H1 (cell line): ENCODE results near the gene TGFBI. TPM values are rescaled to one million over a fixed set of nuclear protein-coding genes. Genes with fewer than 3 reads are reported as not detected.

Experiments used
- CTCF ChIA-PET: fragments of 300-600 bp; sonication (Branson Sonifier 250); formaldehyde crosslinking; loops from one replicate; lab custom pipeline; 2021; ENCODE audit not compliant: partially characterized antibody; lab: Charles Lee
- POLR2A ChIA-PET: fragments of 300-600 bp; sonication (Branson Sonifier 250); formaldehyde crosslinking; loops from one replicate; lab custom pipeline; 2021; ENCODE audit warnings: inconsistent platforms; ENCODE audit not compliant: partially characterized antibody; lab: Charles Lee
- DNase-seq, 2 experiments: peaks; one replicate each; pipeline versions ENCODE4 v3.0.0 to v3.0.0-alpha.2; 2010 to 2022; ENCODE audit warnings: low spot score in 2 of 2, low read depth in 1 of 2, mixed read lengths in 1 of 2
- FAIRE-seq: peaks from 2 replicates; lab custom pipeline; 2011; peaks lifted over from hg19 to GRCh38; lab: Jason Lieb, UNC
- H2AFZ ChIP-seq: 2 replicates; pipeline ENCODE4 v1.8.1; 2012; ENCODE audit warnings: low read length, inconsistent platforms
- H2AK5ac ChIP-seq: 2 replicates; pipeline ENCODE4 v1.6.1; 2013; ENCODE audit warnings: low read depth, low read length
- H2BK120ac ChIP-seq: replicated peaks from 2 replicates; pipeline ENCODE3; 2013; ENCODE audit warnings: low read depth, low read length, inconsistent platforms
- H2BK12ac ChIP-seq: 2 replicates; pipeline ENCODE4 v1.6.1; 2013; ENCODE audit warnings: low read depth, low read length
- H2BK15ac ChIP-seq: 2 replicates; pipeline ENCODE4 v1.6.1; 2013; ENCODE audit warnings: low read length
- H2BK20ac ChIP-seq: 2 replicates; pipeline ENCODE4 v1.6.1; 2013; ENCODE audit warnings: low read length
- H2BK5ac ChIP-seq: 2 replicates; pipeline ENCODE4 v1.6.1; 2013; ENCODE audit warnings: low read depth, low read length
- H3K14ac ChIP-seq: 2 replicates; pipeline ENCODE4 v1.6.1; 2013; ENCODE audit warnings: inconsistent platforms; ENCODE audit not compliant: insufficient read length
- H3K18ac ChIP-seq: 2 replicates; pipeline ENCODE4 v1.6.1; 2013; ENCODE audit warnings: low read length; ENCODE audit errors: extremely low read depth
- H3K23ac ChIP-seq: 2 replicates; pipeline ENCODE4 v1.6.1; 2013; ENCODE audit warnings: inconsistent platforms; ENCODE audit not compliant: insufficient read length
- H3K23me2 ChIP-seq: 2 replicates; pipeline ENCODE4 v1.6.1; 2013; ENCODE audit warnings: low read depth, low read length
- H3K27ac ChIP-seq: 2 replicates; pipeline ENCODE4 v1.6.1; 2011; ENCODE audit warnings: low read depth, low read length, inconsistent platforms
- H3K27me3 ChIP-seq, 4 experiments: replicated peaks in 1 of 4; 1 replicate in 1 of 4; 2 replicates in 3 of 4; pipeline versions ENCODE4 v1.6.1 to v1.8.1; 2011 to 2013; ENCODE audit warnings: low read length in 3 of 4, mild to moderate bottlenecking in 3 of 4, inconsistent platforms in 2 of 4, mixed read lengths in 2 of 4, moderate library complexity in 1 of 4; ENCODE audit not compliant: control insufficient read depth in 3 of 4, insufficient read depth in 3 of 4; ENCODE audit errors: extremely low read depth in 1 of 4
- H3K36me3 ChIP-seq, 4 experiments: 2 replicates each; pipeline versions ENCODE4 v1.6.1 to v1.8.1; 2011 to 2013; ENCODE audit warnings: mild to moderate bottlenecking in 4 of 4, low read length in 3 of 4, moderate library complexity in 2 of 4, control low read depth in 1 of 4, inconsistent platforms in 1 of 4; ENCODE audit not compliant: insufficient read depth in 4 of 4, control insufficient read depth in 2 of 4
- H3K4ac ChIP-seq: replicated peaks from 2 replicates; pipeline ENCODE3; 2013; ENCODE audit warnings: low read length, low read depth, mixed read lengths, inconsistent platforms; ENCODE audit not compliant: insufficient read length
- H3K4me1 ChIP-seq, 4 experiments: replicated peaks in 1 of 4; 1 replicate in 1 of 4; 2 replicates in 3 of 4; pipeline versions ENCODE4 v1.6.1 to v1.8.1; 2011 to 2013; ENCODE audit warnings: low read length in 3 of 4, inconsistent platforms in 2 of 4, mixed read lengths in 1 of 4; ENCODE audit not compliant: insufficient read depth in 4 of 4, control insufficient read depth in 3 of 4
- H3K4me2 ChIP-seq, 2 experiments: 2 replicates each; pipeline versions ENCODE4 v1.6.1 to v1.8.1; 2011 to 2013; ENCODE audit warnings: low read depth in 2 of 2, low read length in 2 of 2, control low read depth in 1 of 2, inconsistent platforms in 1 of 2, mild to moderate bottlenecking in 1 of 2; ENCODE audit not compliant: insufficient read depth in 1 of 2
- H3K4me3 ChIP-seq, 4 experiments: fragments of 200-600, 300-600 bp in 1 of 4; sonication (generic), shearing (Covaris generic), sonication (Bioruptor Twin) in 1 of 4; 2 replicates each; pipeline versions ENCODE4 v1.5.1 to v1.8.1; 2011 to 2016; ENCODE audit warnings: low read length in 4 of 4, low read depth in 3 of 4, control low read depth in 2 of 4, inconsistent platforms in 2 of 4, mild to moderate bottlenecking in 2 of 4, mixed read lengths in 1 of 4, moderate library complexity in 1 of 4; ENCODE audit not compliant: insufficient read depth in 2 of 4; ENCODE audit errors: extremely low read depth in 1 of 4
- H3K56ac ChIP-seq: replicated peaks from 2 replicates; pipeline ENCODE3; 2013; ENCODE audit warnings: low read depth, mild to moderate bottlenecking, mixed read lengths, low read length, inconsistent platforms; ENCODE audit not compliant: insufficient read length
- H3K79me1 ChIP-seq: 2 replicates; pipeline ENCODE4 v1.6.1; 2013; ENCODE audit warnings: low read depth, low read length, control low read depth
- H3K79me2 ChIP-seq, 2 experiments: 2 replicates each; pipeline versions ENCODE4 v1.6.1 to v1.8.1; 2012 to 2013; ENCODE audit warnings: low read length in 2 of 2, mild to moderate bottlenecking in 2 of 2, inconsistent platforms in 1 of 2; ENCODE audit not compliant: insufficient read depth in 2 of 2, control insufficient read depth in 1 of 2
- H3K9ac ChIP-seq, 4 experiments: replicated peaks in 1 of 4; 1 replicate in 1 of 4; 2 replicates in 3 of 4; pipeline versions ENCODE4 v1.6.1 to v1.8.1; 2011 to 2013; ENCODE audit warnings: low read depth in 3 of 4, low read length in 3 of 4, control low read depth in 2 of 4, mild to moderate bottlenecking in 2 of 4, moderate library complexity in 2 of 4, inconsistent platforms in 1 of 4; ENCODE audit errors: extremely low read depth in 1 of 4
- H3K9me3 ChIP-seq, 2 experiments: 2 replicates each; pipeline versions ENCODE4 v1.6.1 to v1.8.1; 2012 to 2013; ENCODE audit warnings: mild to moderate bottlenecking in 2 of 2, moderate library complexity in 2 of 2, control low read depth in 1 of 2, inconsistent platforms in 1 of 2, low read depth in 1 of 2, low read length in 1 of 2, mixed read lengths in 1 of 2; ENCODE audit not compliant: insufficient read depth in 2 of 2
- H4K20me1 ChIP-seq, 2 experiments: replicated peaks in 1 of 2; 2 replicates each; pipeline versions ENCODE3 to v1.8.1; 2011 to 2013; ENCODE audit warnings: inconsistent platforms in 2 of 2, low read length in 2 of 2, mild to moderate bottlenecking in 1 of 2; ENCODE audit not compliant: insufficient read depth in 2 of 2, control insufficient read depth in 1 of 2
- H4K5ac ChIP-seq: 2 replicates; pipeline ENCODE4 v1.6.1; 2013; ENCODE audit warnings: low read length, low read depth, mixed read lengths, inconsistent platforms; ENCODE audit not compliant: insufficient read length
- H4K8ac ChIP-seq: 2 replicates; pipeline ENCODE4 v1.8.0; 2013; ENCODE audit warnings: mild to moderate bottlenecking, moderate library complexity, low read length, inconsistent platforms; ENCODE audit not compliant: insufficient read depth; ENCODE audit errors: extremely low read depth
- H4K91ac ChIP-seq: replicated peaks from 2 replicates; pipeline ENCODE3; 2013; ENCODE audit warnings: low read length, mixed read lengths, inconsistent platforms; ENCODE audit not compliant: insufficient read length
- GTF2F1 ChIP-seq: IDR thresholded peaks from 2 replicates; pipeline ENCODE4 v1.6.1; 2012; ENCODE audit warnings: low read depth, low read length, improper control_type of control experiment, borderline replicate concordance
- POU5F1 ChIP-seq: IDR thresholded peaks from 2 replicates; pipeline ENCODE4 v1.6.1; 2011; ENCODE audit warnings: low read depth, mild to moderate bottlenecking, low read length, moderate library complexity
- TAF7 ChIP-seq: optimal IDR thresholded peaks from 2 replicates; pipeline ENCODE3; 2011; ENCODE audit warnings: low read depth, mild to moderate bottlenecking, inconsistent platforms, low read length, moderate library complexity, borderline replicate concordance
- WGBS, 2 experiments: shearing (Covaris generic) in 1 of 2; methylation state at CpG; one replicate each; pipeline versions ENCODE4 v1.1.6 to v1.1.7; 2013 to 2015; ENCODE audit warnings: low lambda C conversion rate in 2 of 2, mixed read lengths in 2 of 2, inconsistent platforms in 1 of 2, low coverage in 1 of 2, missing lambda C conversion rate in 1 of 2; ENCODE audit not compliant: insufficient replicate concordance in 2 of 2, insufficient coverage in 1 of 2, insufficient read length in 1 of 2; ENCODE audit errors: extremely low coverage in 1 of 2, missing lambda C conversion rate in 1 of 2; 5-methylcytosine and 5-hydroxymethylcytosine counted together
- polyA plus RNA-seq, 7 experiments: library from polyadenylated mRNA; depleted of rRNA in 3 of 7; stranded (reverse) in 5 of 7; unstranded in 2 of 7; fragments of >200 nt in 5 of 7; fragments of 200-250 nt in 2 of 7; gene quantifications; 1 replicate in 5 of 7; 2 replicates in 1 of 7; 4 replicates in 1 of 7; pipeline versions ENCODE4 v1.2.1 to v1.2.3, GENCODE V29; 2011 to 2013; ENCODE audit warnings: missing spikeins in 2 of 7, mixed read lengths in 2 of 7
- total RNA-seq: library from RNA; stranded (reverse); fragmentation: NEBNext Ultra II Directional; extraction: Animal tissue kit (Norgen Biotek cat#: 25700); gene quantifications from 2 replicates; pipeline ENCODE4 v1.2.1, GENCODE V29; 2021

Gene TGFBI
- total and polyA plus RNA-seq, 2 of the 8 experiments (the other 6 are each of a cell fraction or from before 2014, with no cell fraction given) = 6.0 to 8.5 TPM

GRCh38 chr5:136018814-136019783, 9.7 kb upstream of the TGFBI start:
- Histone ChIP-seq H3K4me2 (no peak overlapping the region), H3K4me3 (no peak overlapping the region), H4K8ac (no peak overlapping the region), H3K9me3 (no peaks in the 10 kb centered on the region), H4K20me1 (no peaks in the 10 kb centered on the region), H2BK5ac (no peak overlapping the region), H2BK12ac (no peak overlapping the region), H3K23me2 (no peaks in the 10 kb centered on the region), H3K56ac (no peak overlapping the region), H4K91ac (no peak overlapping the region), H2BK120ac (no peak overlapping the region), H3K23ac (no peak overlapping the region), H3K27me3 (0 out of 7 replicates have a peak, but pooled peaks cover 0 to 2% (median 0%) of the 10 kb centered on the region in 4 experiments), H3K18ac (no peak overlapping the region), H2BK15ac (no peak overlapping the region), H3K27ac (no peak overlapping the region), H3K36me3 (no peaks in the 10 kb centered on the region), H3K4me1 (no peaks in the 10 kb centered on the region), H3K79me2 (no peaks in the 10 kb centered on the region), H2AFZ (no peak overlapping the region), H3K14ac (no peak overlapping the region), H4K5ac (no peak overlapping the region), H3K9ac (no peak overlapping the region), H2BK20ac (no peak overlapping the region; the same call in 1 of the 2 replicates), H3K79me1 (no peaks in the 10 kb centered on the region), H3K4ac (no peak overlapping the region), H2AK5ac (no peak overlapping the region)
- POLR2A ChIA-PET = interaction anchor here (0.7 to 1.2 kb wide), 2 partner anchors 10 to 13 kb away, joined by 4 read pairs; partner anchors contain the start of gene TGFBI
- 84% methylated on average over 11 of the region's 11 CpGs; no CpG with 5 or more reads in 1 of the 2 experiments for WGBS, 2 experiments
- DNase-seq (no peak), FAIRE-seq (no peak)
- TF ChIP-seq TAF7 = no peak
- TF ChIP-seq POU5F1 = no peak
- no peak for TF ChIP-seq GTF2F1
- CTCF ChIA-PET = interaction anchor here (1.2 to 1.9 kb wide), 3 partner anchors 9 to 41 kb away, joined by 3 to 7 read pairs (median 6); partner anchors contain the start of gene TGFBI
